ENCODE results near the gene NFIB. TPM values are rescaled to one million over a fixed set of nuclear protein-coding genes. Genes with fewer than 3 reads are reported as not detected.

Gene NFIB
- total and polyA plus RNA-seq, 2 of the 8 experiments (the other 6 are each of a cell fraction or from before 2014, with no cell fraction given), result 2.6 to 13.1 TPM

GRCh38 chr9:14323985-14324650, 10.2 kb upstream of the NFIB start:
- Histone ChIP-seq H2BK5ac (ENCODE audit: low read depth, low read length) (no peak overlapping the region), H2BK120ac (replicated peaks; ENCODE audit: low read depth, low read length) (no peak overlapping the region), H3K36me3 (ENCODE audit: control insufficient read depth in 2 of 4, insufficient read depth in 4 of 4, low read length in 3 of 4) (no peaks in the 10 kb centered on the region), H2BK15ac (ENCODE audit: low read length) (no peak overlapping the region), H3K27ac (ENCODE audit: low read depth, low read length) (no peak overlapping the region), H3K18ac (ENCODE audit: extremely low read depth, low read length) (no peak overlapping the region), H3K23me2 (ENCODE audit: low read depth, low read length) (peaks cover 5% of the 10 kb centered on the region; the same call in 1 of the 2 replicates), H4K91ac (replicated peaks; ENCODE audit: insufficient read length, low read length) (no peak overlapping the region), H3K27me3 (replicated peaks in 1 of 4; ENCODE audit: control insufficient read depth in 3 of 4, extremely low read depth in 1 of 4, insufficient read depth in 3 of 4, low read length in 3 of 4) (0 out of 7 replicates have a peak, but pooled peaks cover 0 to 3% (median 2%) of the 10 kb centered on the region in 4 experiments), H3K4ac (replicated peaks; ENCODE audit: insufficient read length, low read depth, low read length) (no peak overlapping the region), H3K79me1 (ENCODE audit: low read depth, low read length) (no peaks in the 10 kb centered on the region), H2AK5ac (ENCODE audit: low read depth, low read length) (no peak overlapping the region), H3K23ac (ENCODE audit: insufficient read length) (no peak overlapping the region), H3K56ac (replicated peaks; ENCODE audit: insufficient read length, low read depth, low read length) (no peak overlapping the region), H3K14ac (ENCODE audit: insufficient read length) (no peak overlapping the region), H3K4me2 (ENCODE audit: insufficient read depth in 1 of 2, low read depth in 2 of 2, low read length in 2 of 2) (no peak overlapping the region), H2BK20ac (ENCODE audit: low read length) (no peak overlapping the region), H2AFZ (ENCODE audit: low read length) (no peak overlapping the region), H4K20me1 (replicated peaks in 1 of 2; ENCODE audit: control insufficient read depth in 1 of 2, insufficient read depth in 2 of 2, low read length in 2 of 2) (no peaks in the 10 kb centered on the region), H3K79me2 (ENCODE audit: control insufficient read depth in 1 of 2, insufficient read depth in 2 of 2, low read length in 2 of 2) (no peaks in the 10 kb centered on the region), H3K9ac (replicated peaks in 1 of 4; ENCODE audit: extremely low read depth in 1 of 4, low read depth in 3 of 4, low read length in 3 of 4) (no peak overlapping the region), H4K8ac (ENCODE audit: extremely low read depth, insufficient read depth, low read length) (no peak overlapping the region), H2BK12ac (ENCODE audit: low read depth, low read length) (no peak overlapping the region), H4K5ac (ENCODE audit: insufficient read length, low read depth, low read length) (no peak overlapping the region), H3K9me3 (ENCODE audit: insufficient read depth in 2 of 2, low read depth in 1 of 2, low read length in 1 of 2) (no peaks in the 10 kb centered on the region), H3K4me1 (replicated peaks in 1 of 4; ENCODE audit: control insufficient read depth in 3 of 4, insufficient read depth in 4 of 4, low read length in 3 of 4) (peaks cover 3 to 22% (median 12%) of the 10 kb centered on the region in 4 experiments), H3K4me3 (ENCODE audit: extremely low read depth in 1 of 4, insufficient read depth in 2 of 4, low read depth in 3 of 4, low read length in 4 of 4) (no peak overlapping the region)
- no peak for TF ChIP-seq SIRT6 (IDR thresholded peaks at IDR 0.05; ENCODE audit: low read length)
- no peak for TF ChIP-seq RXRA (IDR thresholded peaks at IDR 0.05; ENCODE audit: insufficient read depth, low read depth, low read length)
- TF ChIP-seq TCF12 (IDR thresholded peaks at IDR 0.05; ENCODE audit: low read depth, low read length), result no peak
- 90% methylated on average over 2 of the region's 2 CpGs; no CpG with 5 or more reads in 1 of the 2 experiments for WGBS, 2 experiments (ENCODE audit: extremely low coverage in 1 of 2, insufficient coverage in 1 of 2, insufficient read length in 1 of 2, insufficient replicate concordance in 2 of 2, low coverage in 1 of 2, low lambda C conversion rate in 2 of 2, missing lambda C conversion rate in 1 of 2)
- CTCF ChIA-PET (ENCODE audit: partially characterized antibody), result interaction anchor here (0.7 to 2.1 kb wide), 4 partner anchors 14 to 896 kb away, joined by 3 to 13 read pairs (median 3); no protein-coding TSS in a partner anchor
- FAIRE-seq (no peak), DNase-seq (ENCODE audit: low read depth in 1 of 2, low spot score in 2 of 2) (no peak)
- POLR2A ChIA-PET (ENCODE audit: partially characterized antibody), result interaction anchor here (1.1 to 1.2 kb wide), 2 partner anchors 10 to 20 kb away, joined by 3 read pairs; no protein-coding TSS in a partner anchor
